Measurements from ENCODE around the gene ABCA10.

Gene ABCA10

DNA sequence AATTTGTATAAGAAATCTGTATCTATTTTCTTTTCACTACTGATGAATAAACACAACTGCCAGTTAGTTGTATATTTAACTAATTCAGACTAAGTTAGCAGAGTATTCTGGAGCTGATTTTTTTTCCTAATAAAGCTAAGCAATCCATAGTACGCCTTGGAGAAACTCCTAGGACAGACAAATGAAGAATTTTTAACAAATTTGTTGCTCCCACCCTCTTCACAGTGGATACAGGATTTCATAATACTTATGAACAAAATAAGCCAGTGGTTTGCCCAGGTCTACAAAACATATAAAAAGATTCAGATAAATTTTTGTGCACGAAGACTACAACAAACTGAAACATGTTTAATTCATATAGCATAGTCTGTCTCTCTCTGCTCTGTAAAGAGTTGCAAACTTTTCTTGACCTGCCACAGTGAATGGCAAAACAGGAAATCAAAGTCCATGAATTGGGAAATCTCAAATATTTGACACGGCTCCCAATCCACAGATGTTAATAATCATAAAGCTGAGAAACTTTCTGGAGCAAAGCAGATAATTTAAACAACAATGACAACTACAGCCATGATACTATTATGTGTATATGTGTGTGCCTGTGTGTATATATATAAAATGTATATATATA, 86.3 kb downstream of the ABCA10 start:
- TF ChIP-seq, protein P1, sequence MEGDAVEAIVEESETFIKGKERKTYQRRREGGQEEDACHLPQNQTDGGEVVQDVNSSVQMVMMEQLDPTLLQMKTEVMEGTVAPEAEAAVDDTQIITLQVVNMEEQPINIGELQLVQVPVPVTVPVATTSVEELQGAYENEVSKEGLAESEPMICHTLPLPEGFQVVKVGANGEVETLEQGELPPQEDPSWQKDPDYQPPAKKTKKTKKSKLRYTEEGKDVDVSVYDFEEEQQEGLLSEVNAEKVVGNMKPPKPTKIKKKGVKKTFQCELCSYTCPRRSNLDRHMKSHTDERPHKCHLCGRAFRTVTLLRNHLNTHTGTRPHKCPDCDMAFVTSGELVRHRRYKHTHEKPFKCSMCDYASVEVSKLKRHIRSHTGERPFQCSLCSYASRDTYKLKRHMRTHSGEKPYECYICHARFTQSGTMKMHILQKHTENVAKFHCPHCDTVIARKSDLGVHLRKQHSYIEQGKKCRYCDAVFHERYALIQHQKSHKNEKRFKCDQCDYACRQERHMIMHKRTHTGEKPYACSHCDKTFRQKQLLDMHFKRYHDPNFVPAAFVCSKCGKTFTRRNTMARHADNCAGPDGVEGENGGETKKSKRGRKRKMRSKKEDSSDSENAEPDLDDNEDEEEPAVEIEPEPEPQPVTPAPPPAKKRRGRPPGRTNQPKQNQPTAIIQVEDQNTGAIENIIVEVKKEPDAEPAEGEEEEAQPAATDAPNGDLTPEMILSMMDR (conservative IDR thresholded peaks at IDR 0.05), result no peak
- no peak overlapping the region for H3K27ac ChIP-seq

DNA sequence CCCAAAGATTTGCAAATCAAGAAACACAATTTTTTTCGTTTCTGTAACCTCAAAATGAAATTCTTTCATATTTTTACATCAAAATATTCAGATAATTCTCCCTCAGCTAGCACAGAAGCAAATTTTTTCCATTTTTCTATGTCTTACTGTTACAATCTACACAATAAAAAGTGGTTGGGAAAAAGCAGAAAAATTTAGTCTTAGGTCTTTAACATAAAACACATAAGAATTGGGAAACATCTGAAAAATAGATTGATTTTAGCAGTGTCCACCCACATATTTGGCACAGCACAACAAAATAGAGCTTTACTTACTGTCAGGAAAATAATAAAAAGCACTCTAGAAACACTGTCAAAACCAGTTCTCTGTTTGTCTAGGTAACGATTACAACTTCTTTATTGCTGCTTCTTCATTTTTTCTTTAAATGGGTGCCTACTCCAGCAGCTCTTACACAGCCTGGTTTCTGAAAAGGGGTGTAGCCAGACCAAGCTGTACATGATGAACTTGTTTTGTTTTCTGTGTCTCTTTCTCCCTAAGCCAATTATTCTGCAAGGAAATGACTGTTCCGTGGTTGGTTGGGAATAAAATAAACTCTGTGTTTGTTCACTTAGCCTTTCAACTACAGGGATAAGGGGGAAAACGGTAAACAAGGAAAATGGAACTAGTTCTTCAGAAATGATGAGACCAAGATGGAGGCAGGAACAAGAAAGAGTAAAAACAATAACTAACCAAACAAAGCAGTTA, 87.0 kb downstream of the ABCA10 start, which contains the start of gene ABCA6:
Gene ABCA6, minus strand, starts transcription at position 465 of the 744 bp plus-strand sequence. CDS start 1,192 bp downstream, outside the sequence.
- no peak within 1 kb of the TSS for H3K27ac ChIP-seq
- TF ChIP-seq, protein P1 (conservative IDR thresholded peaks at IDR 0.05), result no peak

DNA sequence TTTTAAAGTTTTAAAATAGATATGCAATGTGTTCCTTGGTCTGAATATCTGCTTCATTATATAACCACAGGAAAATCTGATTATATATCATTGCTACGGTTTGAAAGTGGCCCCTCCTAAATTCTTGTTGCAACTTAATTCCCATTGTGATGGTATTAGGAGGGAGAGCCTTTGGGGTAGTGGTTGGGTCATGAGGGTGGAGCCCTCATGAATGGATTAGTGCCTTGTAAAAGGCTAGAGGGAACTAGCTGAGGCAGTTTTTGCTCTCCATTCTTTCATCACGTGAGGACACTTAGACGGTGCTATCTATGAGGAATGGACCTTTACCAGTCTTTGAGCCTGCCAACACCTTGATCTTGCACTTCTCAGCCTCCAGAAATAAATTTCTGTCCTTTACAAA, 94.5 kb downstream of the ABCA10 start:
- H3K27ac ChIP-seq, result no peak overlapping the region
- TF ChIP-seq, protein P1 (conservative IDR thresholded peaks at IDR 0.05), result no peak

- no peak overlapping the region for H3K27ac ChIP-seq
- TF ChIP-seq, protein P1 (conservative IDR thresholded peaks at IDR 0.05), result no peak
Observed at GRCh38 chr17:69130627-69131296, 97.9 kb downstream of the ABCA10 start.

DNA sequence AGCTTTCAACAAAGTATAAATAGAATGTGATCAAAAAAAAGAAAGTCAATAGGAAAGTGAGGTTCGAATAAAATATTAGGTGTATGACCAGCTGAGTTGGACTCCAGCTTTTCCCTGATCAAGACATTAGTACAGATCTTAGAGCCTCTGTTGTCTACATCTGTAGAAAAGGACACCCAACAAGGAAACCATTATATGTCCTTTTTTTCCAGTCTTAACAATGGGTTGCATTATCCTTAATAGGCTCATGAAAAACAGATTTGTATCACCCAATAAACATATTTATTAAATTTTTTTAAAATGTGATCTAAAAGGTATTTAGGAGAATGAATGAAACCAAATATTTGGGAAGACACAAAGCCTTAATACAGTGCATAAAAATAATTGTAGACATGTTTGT, 105.0 kb downstream of the ABCA10 start:
- TF ChIP-seq, protein P1 (conservative IDR thresholded peaks at IDR 0.05), result no peak
- H3K27ac ChIP-seq, result no peak overlapping the region

- H3K27ac ChIP-seq, result no peak overlapping the region
- TF ChIP-seq, protein P1 (conservative IDR thresholded peaks at IDR 0.05), result no peak
Observed at GRCh38 chr17:69122065-69122464, 106.6 kb downstream of the ABCA10 start.
